Germinal center (tissue), 1 donor: ENCODE data around the gene ABCC4.
"Not testable (repeated sequence)": the region's sequence is repeated elsewhere in the genome, so short reads cannot be mapped to it uniquely, and the experiment has no call there.

ENCODE experiments used
- DNase-seq: peaks from one replicate; pipeline ENCODE4 v3.0.0; 2012; ENCODE audit warnings: mixed read lengths, low spot score

ABCC4 gene

DNA sequence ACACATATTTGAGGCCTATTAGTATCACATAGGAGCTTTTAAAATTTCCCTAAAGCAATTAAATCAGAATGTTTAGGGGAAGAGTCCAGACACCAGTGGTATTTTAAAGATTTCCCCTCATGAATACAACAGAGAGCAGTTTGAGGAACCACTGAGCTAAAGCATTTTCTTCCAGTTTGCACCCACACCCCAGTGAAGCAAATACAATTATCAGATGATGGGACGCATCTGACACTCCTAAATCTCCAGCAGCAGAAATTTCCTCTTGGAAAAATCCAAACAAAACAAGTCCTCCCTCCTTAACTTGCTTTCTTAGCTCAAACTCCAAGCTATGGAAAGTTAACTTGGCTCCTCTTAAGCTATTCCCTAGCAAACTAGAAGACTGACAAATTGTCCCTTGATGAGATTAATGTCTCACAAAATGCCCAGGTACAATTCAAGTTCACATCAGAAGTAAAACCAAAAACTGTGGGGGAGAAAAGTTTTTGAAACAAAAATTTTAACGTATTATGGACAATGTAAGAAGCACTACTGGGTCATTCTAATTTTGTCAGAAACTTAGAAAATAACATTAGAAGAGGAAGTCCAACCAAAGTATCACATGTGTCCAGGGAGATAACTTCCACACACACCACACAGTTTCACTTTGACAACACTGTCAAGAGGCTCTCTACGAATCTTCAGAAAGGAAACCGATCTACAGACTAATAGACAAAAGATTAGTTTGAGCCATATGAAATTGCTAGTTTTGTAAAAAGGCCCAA is 74.1 kb downstream of the ABCC4 start:
- DNase-seq = no peak

DNA sequence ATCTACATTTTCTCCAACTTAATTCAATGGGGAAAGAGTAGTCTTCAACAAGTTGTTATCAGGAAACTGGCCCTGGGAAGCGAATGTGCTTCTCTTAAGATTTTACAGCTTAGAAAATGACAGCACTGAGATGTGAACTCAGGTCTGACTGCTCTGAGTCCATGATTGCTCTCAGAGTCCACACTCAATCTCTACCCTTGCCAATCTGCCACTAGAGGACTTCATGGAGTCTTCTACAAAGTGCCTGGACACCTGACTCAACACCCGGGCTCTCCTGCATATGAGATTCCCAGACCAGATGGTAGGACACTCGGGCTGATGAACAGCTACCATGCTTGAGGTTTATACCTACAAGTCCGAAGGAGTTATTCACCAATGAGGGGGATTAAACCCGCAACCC is 74.8 kb downstream of the ABCC4 start:
- DNase-seq = no peak

DNA sequence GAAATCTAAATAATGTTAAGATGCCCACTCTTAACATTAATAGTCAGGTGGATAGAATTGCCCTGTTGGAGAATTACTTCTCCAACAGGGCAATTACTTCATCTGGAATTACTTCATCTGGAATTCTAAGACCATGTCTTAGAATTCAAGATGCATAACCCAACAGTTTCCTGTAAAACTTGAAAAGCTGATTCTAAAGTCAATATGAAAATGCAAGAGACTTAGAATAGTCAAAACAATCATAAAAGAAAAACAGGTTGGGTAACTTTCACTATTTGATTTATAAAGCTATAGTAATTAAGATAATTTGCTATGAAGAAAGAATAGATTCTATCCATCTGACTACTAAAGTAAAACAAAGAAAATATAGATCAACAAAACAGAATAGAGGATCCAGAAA is 75.2 kb downstream of the ABCC4 start:
- DNase-seq = no peak

DNA sequence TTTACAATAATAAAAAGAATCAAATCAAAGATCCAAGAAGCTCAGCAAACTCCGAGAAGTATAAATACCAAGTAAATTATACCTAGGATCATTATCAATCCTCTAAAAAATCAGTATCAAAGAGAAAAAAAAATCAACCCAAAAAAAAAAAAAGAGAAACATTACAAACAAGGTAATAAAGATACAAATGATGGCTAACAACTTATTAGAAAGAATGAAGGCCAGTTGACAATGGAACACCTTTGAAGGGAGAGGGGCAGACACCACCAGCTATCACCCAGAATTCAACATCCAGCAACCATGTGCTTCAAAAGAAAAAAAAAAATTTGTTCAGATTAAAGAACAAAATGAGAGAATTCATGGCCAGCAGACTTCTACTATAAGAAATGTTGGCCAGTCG is 77.2 kb downstream of the ABCC4 start:
- no peak for DNase-seq

DNA sequence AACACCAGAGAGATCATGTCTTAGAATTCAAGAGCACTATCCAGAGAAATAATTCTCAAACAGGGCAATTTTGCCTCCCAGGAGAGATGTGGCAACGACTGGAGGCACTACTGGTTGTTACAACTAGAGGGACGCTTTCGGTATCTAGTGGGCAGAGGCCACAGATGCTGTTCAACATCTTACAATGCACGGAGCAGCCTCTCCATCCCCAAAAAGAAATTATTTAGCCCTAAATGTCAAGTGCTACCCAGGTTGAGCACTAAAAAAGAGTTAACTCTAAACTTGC is 78.6 kb downstream of the ABCC4 start:
- DNase-seq = no peak

DNA sequence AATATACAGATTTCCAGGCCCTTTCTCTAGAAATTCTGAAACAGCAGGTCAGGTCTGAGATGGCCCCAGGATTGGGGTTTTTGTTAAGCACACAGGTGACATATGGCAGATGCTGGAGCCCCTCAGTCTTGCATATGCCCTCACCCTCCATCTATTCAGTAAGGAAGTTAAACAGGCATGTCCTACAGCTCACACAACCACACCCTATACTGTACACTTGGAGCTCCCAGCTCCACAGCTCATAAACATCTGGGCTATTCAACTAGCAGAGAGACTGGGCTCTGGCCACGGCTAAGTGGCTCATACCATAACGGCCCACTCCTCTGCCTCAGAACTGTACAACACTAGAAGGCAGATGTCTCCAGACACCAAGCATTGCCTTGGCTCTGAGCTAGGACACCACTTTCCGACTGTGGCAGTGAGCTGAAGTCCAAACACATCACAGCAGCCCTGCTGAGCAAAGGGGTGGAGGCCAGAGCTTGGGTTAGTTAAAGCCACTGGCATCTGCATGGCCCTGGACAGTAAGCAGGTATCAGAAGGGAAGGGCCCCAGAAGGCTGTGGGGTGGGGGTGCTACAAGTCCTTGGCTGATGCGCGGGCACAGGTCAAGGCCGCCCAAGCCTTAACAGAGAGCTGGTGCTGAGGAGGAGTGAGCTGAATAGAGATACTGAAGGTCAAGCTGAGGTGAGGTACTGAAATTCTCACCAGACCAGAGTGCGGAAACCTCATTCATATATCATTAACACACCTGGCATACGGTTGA is 79.1 kb downstream of the ABCC4 start:
- DNase-seq = no peak

DNA sequence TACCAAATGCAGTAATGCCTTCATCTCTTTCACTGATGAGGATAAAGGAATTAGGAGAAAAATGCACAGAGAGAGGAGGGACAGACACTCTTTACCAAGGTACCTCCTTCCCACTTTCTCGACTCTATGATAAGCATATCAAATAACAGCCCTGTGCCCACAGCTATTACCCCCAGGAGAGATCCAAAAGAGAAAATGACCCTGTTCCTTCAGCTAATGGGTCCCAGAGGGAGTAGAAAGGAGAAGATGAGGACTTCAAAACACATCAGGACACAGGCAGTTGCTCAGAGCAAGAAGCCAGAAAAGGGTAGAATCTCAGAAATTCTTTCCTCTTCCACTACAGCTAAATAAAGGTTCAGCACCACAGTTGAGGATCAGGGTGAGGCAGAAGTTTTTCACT is 80.6 kb downstream of the ABCC4 start:
- no peak for DNase-seq

DNA sequence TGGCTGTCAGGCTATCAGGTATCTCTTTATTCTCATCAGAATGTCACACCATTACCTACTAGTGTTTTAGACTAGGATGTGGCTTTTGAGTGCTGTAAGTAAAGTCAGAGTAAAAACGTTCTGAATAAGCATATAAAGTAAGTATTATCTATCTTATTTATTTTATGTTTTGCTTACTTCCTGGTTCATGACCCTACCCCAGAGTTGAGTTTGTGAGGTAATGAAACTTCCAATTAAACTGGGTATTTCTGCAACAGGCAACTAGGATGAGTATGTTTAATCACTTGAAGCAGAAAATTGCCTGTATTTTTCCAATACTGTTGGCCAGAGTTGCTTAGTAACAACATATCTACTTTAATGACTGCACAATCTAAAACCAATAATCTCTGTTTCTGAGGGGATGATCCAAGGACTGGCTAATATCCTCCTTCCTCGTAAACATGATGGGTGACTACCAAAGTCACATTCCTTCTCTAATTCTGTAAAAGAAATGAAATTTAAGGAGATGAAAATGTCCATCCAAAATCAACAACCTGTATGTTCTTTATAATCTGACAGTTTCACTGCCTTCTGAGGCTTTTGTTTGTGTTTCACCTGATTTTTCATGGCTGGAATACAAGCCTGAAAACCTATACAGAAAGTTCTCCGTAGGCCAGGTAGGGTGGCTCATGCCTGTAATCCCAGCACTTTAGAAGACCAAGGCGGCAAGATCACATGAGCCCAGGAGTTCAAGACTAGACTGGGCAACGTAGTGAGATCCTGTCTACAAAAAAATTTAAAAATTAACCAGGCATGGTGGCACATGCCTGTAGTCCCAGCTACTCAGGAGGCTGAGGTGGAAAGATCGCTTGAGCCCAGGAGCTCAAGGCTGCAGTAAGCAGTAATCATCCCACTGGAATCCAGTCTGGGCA is 83.1 kb downstream of the ABCC4 start:
- DNase-seq = no peak

DNA sequence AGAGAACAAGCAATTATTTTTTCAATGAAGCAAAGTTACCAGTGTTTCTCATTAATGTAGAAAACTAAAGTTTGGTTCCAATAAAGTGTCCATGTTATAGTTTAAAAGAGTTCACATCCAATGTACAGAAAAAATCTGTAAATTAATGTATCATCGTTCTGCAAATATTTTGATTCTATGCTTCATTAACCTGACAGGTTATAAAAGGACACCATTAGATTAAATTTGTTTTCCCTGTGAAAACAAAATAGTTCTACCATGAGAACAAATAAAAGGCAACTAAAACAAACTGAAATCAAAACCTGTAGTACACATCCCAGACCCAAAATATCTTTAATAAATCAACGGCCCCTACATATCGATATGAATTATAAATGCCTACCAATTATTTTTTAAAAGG is 85.1 kb downstream of the ABCC4 start:
- no peak for DNase-seq

DNA sequence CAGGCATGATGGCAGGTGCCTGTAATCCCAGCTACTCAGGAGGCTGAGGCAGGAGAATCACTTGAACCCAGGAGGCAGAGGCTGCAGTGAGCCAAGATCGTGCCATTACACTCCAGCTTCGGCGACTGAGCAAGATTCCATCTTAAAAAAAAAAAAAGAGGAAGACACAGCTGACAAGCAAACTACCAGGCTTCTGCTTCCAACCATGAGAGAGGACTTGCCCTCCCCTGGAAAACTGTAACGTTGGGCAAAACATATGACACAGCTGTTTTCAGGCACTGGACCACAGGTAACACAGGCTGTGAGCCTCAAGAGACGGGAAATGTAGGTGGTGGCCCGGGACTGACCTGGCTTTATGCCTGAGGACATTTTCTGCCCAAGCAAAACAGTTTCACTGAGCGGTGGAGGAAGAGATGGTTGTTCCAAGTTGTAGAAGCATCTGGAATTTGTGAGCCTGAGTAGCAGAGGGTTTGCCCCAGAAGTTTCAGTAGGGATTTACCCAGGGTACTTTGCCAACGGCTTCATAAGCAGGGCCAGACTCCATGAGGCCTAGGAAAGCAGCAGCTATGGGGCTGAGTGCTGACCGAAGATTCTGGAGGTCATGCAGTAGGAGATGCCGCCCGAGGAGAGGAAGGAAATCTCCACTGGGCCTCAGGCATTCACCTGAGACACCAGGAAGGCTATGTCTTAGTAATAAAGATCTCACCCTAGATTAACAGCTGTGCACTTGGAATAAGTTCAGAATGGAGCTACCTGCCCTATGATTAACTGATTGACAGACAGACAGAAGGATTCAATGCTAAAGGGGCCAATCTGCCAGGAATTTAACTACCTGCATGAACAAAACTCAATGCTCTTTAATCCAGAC is 88.0 kb downstream of the ABCC4 start:
- DNase-seq = no peak

DNA sequence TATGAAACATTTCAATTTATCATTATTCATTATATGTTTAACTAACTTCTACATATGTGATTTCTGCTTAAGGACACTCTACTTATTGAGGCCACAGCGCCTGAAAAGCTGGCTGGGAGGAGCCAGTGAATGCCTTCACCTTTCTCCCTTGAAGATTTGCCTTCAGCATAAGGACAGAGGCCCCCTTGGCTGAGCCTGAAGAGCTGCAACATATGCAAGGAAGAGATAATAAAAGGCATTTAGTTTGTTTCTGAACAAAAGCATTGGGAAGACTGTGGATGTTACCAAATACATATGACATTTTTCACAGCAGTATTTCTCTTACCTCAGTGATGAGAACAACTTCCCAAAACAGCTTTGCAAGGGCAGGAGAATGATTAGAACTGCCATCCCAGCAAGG is 92.1 kb downstream of the ABCC4 start:
- DNase-seq = no peak

DNA sequence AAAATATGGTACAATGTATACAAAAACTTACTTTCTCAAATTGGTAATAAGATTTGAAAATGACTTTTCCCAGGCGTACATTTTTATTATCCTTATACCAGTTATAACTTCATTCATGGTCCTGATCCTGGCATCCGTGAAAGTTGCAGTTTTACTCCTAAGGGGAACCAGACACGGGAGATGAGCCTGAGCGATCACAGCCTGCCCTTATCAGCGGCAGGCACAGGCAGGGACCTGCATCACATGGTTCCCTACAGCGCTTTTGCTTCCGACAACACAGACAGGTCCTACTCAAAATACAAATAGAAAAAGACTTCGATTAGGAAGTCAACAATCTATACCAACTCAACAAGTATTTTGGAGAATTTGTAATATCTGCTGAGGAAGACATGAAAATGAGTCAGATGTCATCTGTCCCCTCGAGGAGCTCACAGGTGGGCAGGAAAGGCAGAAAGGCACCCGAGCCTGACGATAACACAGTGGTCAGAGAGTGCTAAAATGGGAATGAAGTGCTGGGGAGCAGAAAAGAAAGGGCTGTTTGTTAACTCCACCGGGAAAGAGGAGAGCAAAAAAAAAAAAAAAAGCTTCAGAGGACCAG is 93.4 kb downstream of the ABCC4 start:
- peak; percentile 47 for DNase-seq

DNA sequence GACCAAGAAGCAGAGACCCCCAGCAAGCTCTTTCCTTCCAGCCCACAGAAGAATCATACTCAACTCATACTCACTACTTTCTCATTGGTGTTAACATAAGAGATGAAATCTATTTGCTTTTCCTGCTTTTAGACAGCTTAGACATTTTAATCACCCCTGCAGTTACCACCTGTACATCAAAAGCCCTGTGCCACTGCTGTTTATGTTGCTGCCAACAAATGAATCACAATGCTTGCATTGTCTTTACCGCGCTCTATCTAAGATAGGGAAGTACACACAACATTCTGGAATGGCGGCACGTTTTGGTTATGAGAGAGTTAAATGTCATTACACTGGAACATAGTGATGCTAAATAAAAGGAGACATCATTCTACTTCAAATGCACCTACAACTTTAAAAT is 95.1 kb downstream of the ABCC4 start:
- no peak for DNase-seq

DNA sequence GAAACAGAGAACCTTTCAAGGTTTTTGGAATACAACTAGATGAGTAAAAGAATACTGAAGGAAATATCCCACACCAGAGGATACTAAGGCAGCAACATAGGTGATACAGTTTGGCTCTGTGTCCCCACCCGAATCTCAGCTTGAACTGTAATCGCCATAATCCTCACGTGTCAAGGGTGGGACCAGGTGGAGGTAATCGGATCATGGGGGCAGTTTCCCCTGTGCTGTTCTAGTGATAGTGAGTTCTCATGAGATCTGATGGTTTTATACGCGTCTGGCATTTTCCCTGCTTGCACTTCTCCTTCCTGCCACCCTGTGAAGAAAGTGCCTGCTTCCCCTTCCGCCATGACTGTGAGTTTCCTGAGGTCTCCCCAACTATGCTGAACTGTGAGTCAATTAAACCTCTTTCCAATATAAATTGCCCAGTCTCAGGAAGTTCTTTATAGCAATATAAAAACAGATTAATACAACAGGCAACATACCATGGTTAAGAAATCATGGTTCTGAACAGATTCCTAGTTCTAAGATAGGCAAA is 97.0 kb downstream of the ABCC4 start:
- DNase-seq = no peak

DNA sequence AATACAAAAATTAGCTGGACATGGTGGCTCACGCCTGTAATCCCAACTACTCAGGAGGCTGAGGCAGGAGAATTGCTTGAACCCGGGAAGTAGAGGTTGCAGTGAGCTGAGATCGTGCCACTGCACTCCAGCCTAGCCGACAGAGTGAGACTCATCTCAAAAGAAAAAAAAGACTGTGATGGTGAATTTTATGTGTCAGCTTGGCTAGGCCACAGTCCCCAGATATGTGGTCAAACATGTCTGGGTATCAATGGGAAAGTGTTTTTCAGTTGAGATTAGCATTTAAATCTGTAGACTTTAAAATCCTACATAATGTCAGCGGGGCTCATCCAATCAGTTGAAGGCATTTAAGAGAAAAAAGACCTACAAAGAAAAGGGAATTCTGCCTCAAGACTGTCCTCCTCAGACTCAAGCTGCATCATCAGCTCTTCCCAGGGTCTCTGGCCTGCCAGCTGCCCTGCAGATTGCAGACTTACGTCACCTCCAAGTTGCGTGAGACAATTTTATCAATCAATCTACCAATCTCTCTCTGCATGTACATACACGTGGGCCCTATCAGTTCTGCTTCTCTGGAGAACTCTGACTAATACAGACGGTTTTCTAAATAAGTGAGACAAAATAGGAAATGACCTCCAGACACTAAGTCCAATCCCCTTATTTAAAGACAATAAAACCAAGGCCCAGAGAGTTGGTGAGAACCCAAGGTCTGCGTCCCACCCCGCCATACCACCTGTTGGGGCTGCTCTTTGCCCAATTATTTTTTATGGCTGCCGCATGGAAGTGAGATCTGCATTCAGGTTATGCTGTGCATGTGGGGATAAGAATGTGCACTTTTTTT is 99.2 kb downstream of the ABCC4 start:
- DNase-seq = no peak

DNA sequence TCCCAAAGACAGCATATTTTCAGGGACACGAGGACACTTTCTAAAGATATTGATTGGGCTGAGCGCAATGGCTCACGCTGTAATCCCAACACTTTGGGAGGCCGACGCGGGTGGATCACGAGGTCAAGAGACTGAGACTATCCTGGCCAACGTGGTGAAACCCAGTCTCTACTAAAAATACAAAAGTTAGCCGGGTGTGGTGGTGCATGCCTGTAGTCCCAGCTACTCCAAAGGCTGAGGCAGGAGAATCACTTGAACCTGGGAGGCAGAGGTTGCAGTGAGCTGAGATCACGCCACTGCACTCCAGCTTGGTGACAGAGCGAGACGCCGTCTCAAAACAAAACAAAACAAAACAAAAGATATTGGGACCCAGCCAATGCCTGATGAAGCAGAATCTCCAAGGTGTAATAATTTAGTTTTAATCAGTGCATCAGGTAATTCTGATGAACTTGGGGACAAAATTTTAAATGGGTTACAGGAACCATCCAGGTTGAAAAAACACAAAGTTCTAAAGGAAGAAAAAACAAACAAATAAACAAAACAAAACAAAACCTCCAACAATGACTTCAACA is 100.8 kb downstream of the ABCC4 start:
- not testable (repeated sequence) for DNase-seq

DNA sequence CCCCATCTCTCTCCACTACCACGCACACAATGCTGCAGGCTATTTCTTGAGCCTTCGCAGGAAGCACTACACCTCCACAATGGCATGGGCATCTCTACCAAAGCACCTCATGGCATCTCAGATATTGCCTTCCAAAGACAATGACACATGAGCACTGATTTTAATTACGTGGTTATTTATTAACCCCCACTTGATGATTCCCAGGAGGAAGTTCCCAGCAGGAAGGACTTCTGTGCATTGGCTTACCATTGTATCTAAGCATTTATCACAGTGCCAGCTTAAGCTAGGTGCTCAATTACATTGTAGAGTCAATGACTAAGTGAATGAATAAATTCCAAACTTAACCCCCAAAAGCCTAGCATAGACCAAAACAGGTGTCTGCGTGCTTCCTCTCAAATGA is 101.4 kb downstream of the ABCC4 start:
- DNase-seq = no peak

DNA sequence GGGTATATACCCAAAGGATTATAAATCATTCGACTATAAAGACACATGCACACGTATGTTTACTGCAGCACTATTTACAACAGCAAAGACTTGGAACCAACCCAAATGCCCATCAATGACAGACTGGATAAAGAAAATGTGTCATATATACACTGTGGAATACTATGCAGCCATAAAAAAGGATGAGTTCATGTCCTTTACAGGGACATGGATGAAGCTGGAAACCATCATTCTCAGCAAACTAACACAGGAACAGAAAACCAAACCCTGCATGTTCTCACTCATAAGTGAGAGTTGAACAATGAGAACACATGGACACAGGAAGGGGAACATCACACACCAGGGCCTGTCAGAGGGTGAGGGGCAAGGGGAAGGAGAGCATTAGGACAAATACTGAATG is 102.6 kb downstream of the ABCC4 start:
- not testable (repeated sequence) for DNase-seq

DNA sequence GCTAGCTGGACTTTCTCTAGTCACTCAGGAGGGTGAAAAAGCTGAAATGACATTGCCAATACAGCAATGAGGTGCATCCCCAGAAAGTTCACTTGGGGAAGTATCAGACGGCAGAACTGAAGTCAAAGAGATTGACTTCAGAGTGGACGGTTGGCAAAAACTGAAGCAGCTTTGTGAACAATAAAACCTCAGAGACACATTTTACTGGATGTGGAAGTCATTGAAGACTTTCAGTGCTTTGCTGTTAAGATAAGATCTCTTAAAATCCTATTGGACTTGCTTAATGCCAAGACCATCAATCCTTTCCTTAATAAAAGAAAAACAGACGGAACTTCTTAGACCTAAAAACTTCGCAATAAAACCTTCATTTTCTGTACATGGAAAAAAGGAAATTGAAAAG is 103.7 kb downstream of the ABCC4 start:
- no peak for DNase-seq

DNA sequence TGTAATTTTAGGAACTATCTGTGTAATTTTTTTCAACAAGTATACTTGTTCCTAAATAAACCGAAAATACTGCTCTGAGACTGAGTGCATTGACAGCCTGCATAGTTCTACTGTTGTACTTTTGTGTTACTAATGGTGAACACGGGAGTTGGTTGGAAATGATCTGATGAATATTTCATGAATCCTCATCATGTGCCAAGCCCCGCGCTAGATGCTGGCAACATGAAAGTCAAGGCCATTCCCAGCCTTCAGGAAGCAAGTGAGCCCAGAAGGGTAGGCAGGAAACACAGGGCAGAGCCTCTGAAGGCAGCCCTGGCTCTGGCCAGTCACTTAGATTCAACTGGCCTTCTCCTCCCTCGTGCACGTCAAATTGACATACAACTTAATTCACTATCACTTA is 106.1 kb downstream of the ABCC4 start:
- no peak for DNase-seq
